Gastrocnemius medialis (tissue), 4 donors: ENCODE measurements around the gene CDKL5. TPM values are rescaled to one million over a fixed set of nuclear protein-coding genes. Genes with fewer than 3 reads are reported as not detected.

Experiments used
- ATAC-seq, 2 donors: fragments of 150-250 bp; one replicate each; pipeline ENCODE4 v1.9.1; 2016
- DNase-seq, 2 donors: peaks; one replicate each; pipeline ENCODE4 v3.0.0-alpha.2; 2019
- H3K27ac ChIP-seq, 4 donors: fragments of 200-600 bp; sonication (generic); 1 replicate in 1 of 4; 2 replicates in 3 of 4; pipeline ENCODE4 v1.5.1; 2016 to 2018; ENCODE audit warnings: mild to moderate bottlenecking in 2 of 4, moderate library complexity in 1 of 4
- H3K27me3 ChIP-seq, 3 donors: fragments of 200-600 bp; sonication (generic) in 2 of 3; 1 replicate in 1 of 3; 2 replicates in 2 of 3; pipeline versions ENCODE4 v1.5.1 to v1.6.0; 2016 to 2019; ENCODE audit warnings: mild to moderate bottlenecking in 1 of 3, moderate library complexity in 1 of 3
- H3K36me3 ChIP-seq, 2 donors: fragments of 200-600 bp; sonication (generic) in 1 of 2; one replicate each; pipeline ENCODE4 v1.5.1; 2017 to 2018
- H3K4me1 ChIP-seq, 2 donors: fragments of 200-600 bp; sonication (generic) in 1 of 2; one replicate each; pipeline ENCODE4 v1.5.1; 2016 to 2017; ENCODE audit warnings: mild to moderate bottlenecking in 2 of 2
- H3K4me3 ChIP-seq, 4 donors: fragments of 200-600 bp; sonication (generic) in 3 of 4; 1 replicate in 1 of 4; 2 replicates in 3 of 4; pipeline ENCODE4 v1.5.1; 2016 to 2019; ENCODE audit warnings: mild to moderate bottlenecking in 2 of 4
- H3K9me3 ChIP-seq, 3 donors: fragments of 200-600 bp; sonication (generic) in 2 of 3; 1 replicate in 1 of 3; 2 replicates in 2 of 3; pipeline ENCODE4 v1.5.1; 2016 to 2019
- POLR2A ChIP-seq, 2 donors: fragments of 450-650 bp; IDR thresholded peaks; one replicate each; pipeline ENCODE4 v1.6.1; 2017; ENCODE audit warnings: antibody characterized with exemption in 2 of 2, mild to moderate bottlenecking in 2 of 2, moderate library complexity in 2 of 2
- in situ Hi-C, 4 donors: fragments of 200-750 bp; cut with MboI; loops; one replicate each; pipeline versions ENCODE4 v1.15.0 to v1.8.0; 2017; ENCODE audit warnings: low sequenced_read_pairs in 4 of 4
- intact Hi-C: fragments of 100-400 bp; cut with DNase I; formaldehyde crosslinking; loops from one replicate; pipeline ENCODE4 v1.15.1; 2023; ENCODE audit warnings: low total_unique reads
- total RNA-seq, 4 donors: library from RNA; depleted of rRNA; stranded (reverse); fragments of >200 nt; gene quantifications; one replicate each; pipeline versions ENCODE4 v1.1.0 to v1.2.3, GENCODE V29; 2016
- TF ChIP-seq, protein P1 (sequence below), 5 experiments: fragments of 450-650 bp in 3 of 5; fragments of 200-600 bp in 2 of 5; sonication (generic) in 2 of 5; IDR thresholded peaks in 4 of 5; conservative IDR thresholded peaks in 1 of 5; 1 replicate in 4 of 5; 2 replicates in 1 of 5; pipeline ENCODE4 v1.5.1; 2016 to 2019; ENCODE audit warnings: antibody characterized with exemption in 5 of 5, mild to moderate bottlenecking in 3 of 5, moderate library complexity in 3 of 5

Gene CDKL5
- total RNA-seq, 4 donors from 2014 or later, result 1.5 to 3.0 (median 2.8) TPM

- TF ChIP-seq, protein P1, sequence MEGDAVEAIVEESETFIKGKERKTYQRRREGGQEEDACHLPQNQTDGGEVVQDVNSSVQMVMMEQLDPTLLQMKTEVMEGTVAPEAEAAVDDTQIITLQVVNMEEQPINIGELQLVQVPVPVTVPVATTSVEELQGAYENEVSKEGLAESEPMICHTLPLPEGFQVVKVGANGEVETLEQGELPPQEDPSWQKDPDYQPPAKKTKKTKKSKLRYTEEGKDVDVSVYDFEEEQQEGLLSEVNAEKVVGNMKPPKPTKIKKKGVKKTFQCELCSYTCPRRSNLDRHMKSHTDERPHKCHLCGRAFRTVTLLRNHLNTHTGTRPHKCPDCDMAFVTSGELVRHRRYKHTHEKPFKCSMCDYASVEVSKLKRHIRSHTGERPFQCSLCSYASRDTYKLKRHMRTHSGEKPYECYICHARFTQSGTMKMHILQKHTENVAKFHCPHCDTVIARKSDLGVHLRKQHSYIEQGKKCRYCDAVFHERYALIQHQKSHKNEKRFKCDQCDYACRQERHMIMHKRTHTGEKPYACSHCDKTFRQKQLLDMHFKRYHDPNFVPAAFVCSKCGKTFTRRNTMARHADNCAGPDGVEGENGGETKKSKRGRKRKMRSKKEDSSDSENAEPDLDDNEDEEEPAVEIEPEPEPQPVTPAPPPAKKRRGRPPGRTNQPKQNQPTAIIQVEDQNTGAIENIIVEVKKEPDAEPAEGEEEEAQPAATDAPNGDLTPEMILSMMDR (IDR thresholded peaks at IDR 0.05 in 4 of 5, conservative IDR thresholded peaks at IDR 0.05 in 1 of 5), result no peak
- TF ChIP-seq POLR2A (IDR thresholded peaks at IDR 0.05), result no peak
- in situ Hi-C loops (no loop called here), intact Hi-C loops (no loop called here)
- no peak for DNase-seq
- Histone ChIP-seq H3K36me3 (no peaks in the 10 kb centered on the region), H3K4me3 (no peak overlapping the region), H3K4me1 (no peaks in the 10 kb centered on the region), H3K27me3 (peaks cover 0 to 2% (median 0%) of the 10 kb centered on the region in 3 donors), H3K9me3 (no peaks in the 10 kb centered on the region), H3K27ac (no peak overlapping the region)
- ATAC-seq, result no peak
Observed at GRCh38 chrX:18620349-18620748, 194.9 kb downstream of the CDKL5 start.

DNA sequence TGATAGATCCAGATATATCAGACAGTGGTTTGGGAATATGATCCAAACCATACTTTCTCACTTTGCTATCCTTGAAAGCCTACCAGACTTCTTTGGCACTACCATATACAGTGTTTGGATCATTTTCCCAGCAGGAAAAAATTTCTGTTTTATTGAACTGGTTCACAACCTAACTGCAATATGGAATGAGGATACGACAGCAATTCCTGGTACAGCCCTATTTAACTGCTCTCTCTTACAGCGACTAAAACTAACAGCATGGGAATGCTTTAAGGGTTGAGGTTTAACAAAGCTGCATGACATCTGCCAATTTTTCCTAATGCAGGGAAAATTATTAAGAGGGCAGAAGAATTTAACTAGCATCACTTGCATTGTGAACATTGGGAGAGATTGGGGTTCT, 199.2 kb downstream of the CDKL5 start:
- H3K9me3 ChIP-seq, result no peaks in the 10 kb centered on the region
- no peaks in the 10 kb centered on the region for H3K4me1 ChIP-seq
- intact Hi-C loops, result no loop called here
- H3K27ac ChIP-seq, result no peak overlapping the region
- DNase-seq, result no peak
- H3K27me3 ChIP-seq, result no peaks in the 10 kb centered on the region
- in situ Hi-C loops, result no loop called here
- H3K4me3 ChIP-seq, result no peak overlapping the region
- ATAC-seq, result no peak
- H3K36me3 ChIP-seq, result no peaks in the 10 kb centered on the region
- no peak for TF ChIP-seq POLR2A (IDR thresholded peaks at IDR 0.05)

GRCh38 chrX:18630934-18631333, 205.5 kb downstream of the CDKL5 start:
- ATAC-seq (no peak), DNase-seq (no peak)
- in situ Hi-C loops, result no loop called here
- Histone ChIP-seq H3K36me3 (no peaks in the 10 kb centered on the region), H3K4me1 (no peaks in the 10 kb centered on the region), H3K9me3 (no peaks in the 10 kb centered on the region), H3K4me3 (no peak overlapping the region), H3K27ac (no peak overlapping the region), H3K27me3 (no peaks in the 10 kb centered on the region)
- TF ChIP-seq, protein P1 (IDR thresholded peaks at IDR 0.05 in 4 of 5, conservative IDR thresholded peaks at IDR 0.05 in 1 of 5), result no peak
- no peak for TF ChIP-seq POLR2A (IDR thresholded peaks at IDR 0.05)
- intact Hi-C loops, result no loop called here

DNA sequence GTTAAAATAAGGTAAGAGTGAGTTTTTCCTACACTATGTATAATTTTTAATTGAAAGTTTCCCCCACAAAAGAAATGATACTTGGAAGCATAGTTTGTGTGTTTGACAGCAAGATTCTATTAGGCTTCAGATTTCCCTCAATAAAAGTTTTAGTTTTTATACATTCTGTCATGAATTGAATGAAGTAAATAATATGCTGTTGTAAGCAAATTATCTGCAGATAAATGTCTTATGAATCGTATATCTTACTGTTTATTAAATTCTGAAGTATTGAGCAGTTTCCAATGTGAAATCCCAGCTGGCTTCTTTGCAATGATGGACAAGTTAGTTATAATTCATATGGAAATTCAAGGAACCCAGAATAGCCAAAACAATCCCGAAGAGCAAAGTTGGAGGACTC, 213.0 kb downstream of the CDKL5 start:
- H3K27me3 ChIP-seq, result no peaks in the 10 kb centered on the region
- H3K27ac ChIP-seq, result no peak overlapping the region
- no peak for ATAC-seq
- intact Hi-C loops, result no loop called here
- H3K36me3 ChIP-seq, result no peaks in the 10 kb centered on the region
- DNase-seq, result no peak
- H3K4me1 ChIP-seq, result no peaks in the 10 kb centered on the region
- no peak overlapping the region for H3K4me3 ChIP-seq
- H3K9me3 ChIP-seq, result no peaks in the 10 kb centered on the region
- in situ Hi-C loops, result no loop called here
- TF ChIP-seq, protein P1 (IDR thresholded peaks at IDR 0.05 in 4 of 5, conservative IDR thresholded peaks at IDR 0.05 in 1 of 5), result no peak

DNA sequence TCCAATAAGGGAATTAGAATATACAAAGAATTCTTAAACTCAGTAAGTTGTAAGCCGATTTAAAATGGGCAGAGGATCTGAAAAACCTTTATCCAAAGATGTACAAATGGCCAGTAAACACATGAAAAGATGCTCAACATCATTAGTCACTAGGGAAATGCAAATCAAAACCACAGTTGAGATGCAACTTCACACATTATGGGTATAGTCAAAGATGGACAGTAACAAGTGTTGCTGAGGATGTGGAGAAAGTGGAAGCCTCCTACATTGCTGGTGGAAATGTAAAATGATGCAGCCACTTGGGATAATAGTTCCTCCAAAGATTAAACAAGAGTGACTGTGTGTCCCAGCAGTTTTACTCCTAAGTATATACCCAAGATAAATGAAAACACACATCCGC, 213.9 kb downstream of the CDKL5 start:
- intact Hi-C loops, result no loop called here
- in situ Hi-C loops, result no loop called here

More for the DNA sequence above, 213.9 kb downstream of the CDKL5 start:
- H3K36me3 ChIP-seq, result no peaks in the 10 kb centered on the region
- no peak for ATAC-seq
- TF ChIP-seq POLR2A (IDR thresholded peaks at IDR 0.05), result no peak
- TF ChIP-seq, protein P1 (IDR thresholded peaks at IDR 0.05 in 4 of 5, conservative IDR thresholded peaks at IDR 0.05 in 1 of 5), result no peak
- H3K27ac ChIP-seq, result no peak overlapping the region
- DNase-seq, result no peak
- no peaks in the 10 kb centered on the region for H3K4me1 ChIP-seq
- H3K27me3 ChIP-seq, result no peaks in the 10 kb centered on the region
- no peaks in the 10 kb centered on the region for H3K9me3 ChIP-seq
- H3K4me3 ChIP-seq, result no peak overlapping the region
